Placental pericyte (primary cell): ENCODE results near the gene CNIH1. TPM values are rescaled to one million over a fixed set of nuclear protein-coding genes. Genes with fewer than 3 reads are reported as not detected.

Experiments used
- total RNA-seq: library from RNA; depleted of rRNA; stranded (reverse); fragments of >200 nt; gene quantifications from 2 replicates; pipeline ENCODE4 v1.2.3, GENCODE V29; 2012

Gene CNIH1
- 120 and 207 TPM in 2 replicates for total RNA-seq

DNA sequence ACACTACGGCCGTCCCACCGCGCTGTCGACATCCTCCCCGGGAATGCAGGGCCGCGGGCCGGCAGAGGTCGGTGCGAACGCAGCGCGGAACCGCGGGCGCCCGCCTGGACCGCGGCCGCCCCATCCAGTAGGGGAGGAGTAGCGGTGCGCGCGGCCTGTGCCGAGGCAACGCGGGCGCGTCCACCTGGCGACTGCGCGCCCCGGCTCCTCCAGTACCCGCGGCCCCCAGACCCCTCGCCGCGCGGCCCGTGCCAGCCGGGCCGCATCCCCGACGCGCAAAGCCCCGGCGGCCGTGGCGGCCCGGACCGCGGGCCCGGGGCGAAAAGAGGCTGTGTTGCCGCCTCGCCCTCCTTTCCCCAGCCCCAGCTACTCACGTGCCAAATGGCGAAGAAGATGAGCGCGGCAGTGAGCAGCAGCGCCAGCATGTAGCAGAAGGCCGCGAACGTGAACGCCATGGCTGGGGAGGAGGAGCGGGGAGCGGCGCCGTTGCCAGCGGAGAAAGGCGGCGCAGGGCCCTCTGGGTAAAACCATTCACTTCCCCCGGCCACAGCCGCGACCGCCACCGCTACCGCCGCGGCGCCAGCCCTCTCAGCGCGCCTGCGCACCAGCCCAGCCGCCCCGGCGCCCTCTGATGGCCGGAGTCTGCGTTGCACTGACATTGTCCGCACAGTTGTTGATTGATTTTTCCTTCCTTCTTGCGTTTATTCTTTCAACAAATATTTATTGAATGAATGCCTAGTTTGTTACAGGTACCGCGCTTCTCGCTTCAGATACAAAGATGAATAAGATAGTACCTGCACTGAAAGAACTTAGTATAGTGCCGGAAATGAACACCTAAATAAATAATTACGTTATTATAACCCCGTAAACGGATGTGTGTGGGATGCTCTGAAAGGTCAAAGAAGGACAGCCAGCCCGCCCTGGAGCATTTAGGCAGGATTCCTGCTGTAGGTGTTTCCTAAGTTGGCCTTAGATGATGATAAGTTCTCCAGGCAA is at the start of gene CNIH1:
Gene CNIH1 (minus strand): TSS at position 502 of the 996 bp plus-strand sequence. CDS start 47 bp downstream, at position 455.

DNA sequence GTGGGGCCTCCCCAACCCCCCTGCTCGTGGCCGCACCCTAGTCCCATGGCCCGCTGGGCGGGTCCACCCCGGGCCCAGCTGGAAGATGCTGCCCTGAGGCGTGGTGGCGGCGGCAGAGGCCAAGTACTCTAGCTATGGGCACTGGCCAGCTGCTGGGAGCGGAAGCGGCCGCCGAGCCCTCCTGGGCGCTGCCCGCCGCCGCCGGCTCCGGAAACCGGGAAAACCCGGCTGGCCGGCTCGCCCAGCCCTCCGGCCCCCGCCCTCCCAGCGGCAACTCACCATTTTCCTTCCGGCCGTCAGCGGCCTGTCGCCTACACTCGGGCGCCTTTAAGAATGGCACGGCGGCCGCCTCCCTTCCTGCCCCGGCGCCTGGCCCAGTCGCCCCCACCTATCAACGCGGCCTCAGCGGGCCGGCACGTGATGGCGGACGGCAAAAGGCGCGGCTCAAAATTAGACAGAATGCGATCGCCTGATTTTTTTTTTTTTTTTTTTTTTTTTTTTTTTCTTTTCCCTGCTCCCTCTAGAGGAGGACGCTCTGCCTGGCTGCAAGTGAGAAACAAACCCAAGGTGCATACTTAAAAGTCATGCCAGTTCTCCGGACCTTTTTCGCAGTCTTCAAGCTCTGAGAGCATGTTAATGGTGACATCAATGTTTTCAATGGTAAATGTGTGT is 47.6 kb upstream of the CNIH1 start, which contains the start of gene GMFB:
Gene GMFB (minus strand): TSS at position 335 of the 672 bp plus-strand sequence. CDS start 53 bp downstream, at position 282.

DNA sequence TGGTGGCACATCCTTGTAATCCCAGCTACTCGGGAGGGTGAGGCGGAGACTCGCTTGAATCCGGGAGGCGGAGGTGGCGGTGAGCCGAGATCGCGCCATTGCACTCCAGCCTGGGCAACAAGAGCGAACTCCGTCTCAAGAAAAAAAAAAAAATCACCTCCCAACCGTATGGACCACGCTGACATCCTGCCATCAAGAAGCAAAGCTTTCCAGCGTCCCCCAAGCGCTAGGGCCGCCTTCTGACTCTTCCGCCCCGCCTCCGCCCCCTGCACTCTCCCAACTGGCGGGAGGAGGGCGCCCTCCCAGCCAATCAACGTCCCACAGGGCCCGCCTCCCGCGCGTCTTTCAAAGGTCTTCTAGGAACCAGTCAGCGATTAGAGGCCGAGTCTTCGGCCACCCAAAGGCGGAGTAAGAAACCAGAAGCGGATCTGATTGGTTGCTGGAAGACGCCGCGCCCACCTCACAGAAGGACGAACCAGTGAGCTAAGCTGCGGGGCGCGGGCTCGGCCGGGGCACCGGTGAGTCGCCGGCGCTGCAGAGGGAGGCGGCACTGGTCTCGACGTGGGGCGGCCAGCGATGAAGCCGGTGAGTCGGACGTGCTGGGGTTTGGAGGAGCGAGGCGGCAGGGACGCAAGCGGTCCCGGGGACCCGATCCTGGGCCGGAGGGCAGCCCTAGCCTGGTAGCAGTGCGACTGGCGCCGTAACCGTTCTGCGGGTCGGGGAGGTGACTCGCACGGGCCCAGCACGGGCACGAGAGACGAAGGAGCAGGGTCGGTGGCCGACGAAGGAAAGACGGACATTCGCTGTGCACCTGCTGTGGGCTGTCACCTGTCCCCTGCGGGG is 44.5 kb downstream of the CNIH1 start, which contains the start of gene CDKN3:
Gene CDKN3 (plus strand): TSS at position 515 of the 843 bp plus-strand sequence. CDS start 62 bp downstream, at position 577.

Other genes starting within 250 kb of the CNIH1 start
- gene CDKN3, start 44.4 kb downstream of the CNIH1 start, total RNA-seq = 3.9 and 35.1 TPM in 2 replicates
- 72.9 and 114 TPM in 2 replicates for gene GMFB, start 47.6 kb upstream of the CNIH1 start, total RNA-seq
- 9.4 and 14.5 TPM in 2 replicates for gene CGRRF1, start 68.5 kb upstream of the CNIH1 start, total RNA-seq
- gene SAMD4A, start 125.8 kb upstream of the CNIH1 start, total RNA-seq = 24.9 and 38.5 TPM in 2 replicates